ENCODE measurements around the gene NTRK2. TPM values are rescaled to one million over a fixed set of nuclear protein-coding genes. Genes with fewer than 3 reads are reported as not detected.

The NTRK2 gene
- total RNA-seq, 4 donors from 2014 or later = 9.5 to 19.5 (median 12.3) TPM

DNA sequence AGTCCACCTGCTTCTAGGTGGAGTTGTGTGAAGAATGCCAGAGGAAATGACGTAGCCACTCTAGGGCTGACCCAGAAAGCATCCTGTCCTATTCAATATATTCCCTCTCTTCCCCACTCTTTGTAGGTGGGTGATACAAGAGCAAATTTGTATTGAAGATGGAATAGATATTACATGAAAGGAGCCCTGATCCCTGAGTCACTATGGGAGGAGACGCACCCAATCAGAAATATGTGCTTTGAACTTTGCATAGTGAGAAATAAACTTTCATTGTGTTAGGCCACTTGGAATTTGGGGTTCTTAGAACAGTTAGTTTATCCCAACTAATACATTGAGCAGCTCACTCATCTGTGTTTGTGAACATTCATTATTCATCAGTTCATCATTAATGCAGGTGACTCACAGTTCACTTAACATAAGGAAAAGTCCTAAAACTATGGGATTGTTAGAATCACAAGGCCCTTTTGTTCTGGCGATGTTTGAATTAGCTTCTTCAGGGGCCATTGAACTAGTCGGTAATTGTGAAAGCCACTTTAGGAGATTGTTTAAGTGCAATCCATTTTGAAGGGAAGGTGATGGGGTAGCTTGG lies 26.9 kb upstream of the NTRK2 start:
- TF ChIP-seq EP300 (IDR thresholded peaks at IDR 0.05) (no peak), POLR2AphosphoS5 (IDR thresholded peaks at IDR 0.05) (no peak)
- Histone ChIP-seq H3K4me1 (no peaks in the 10 kb centered on the region), H3K9me3 (peaks cover 6% of the 10 kb centered on the region), H3K36me3 (no peaks in the 10 kb centered on the region), H3K27me3 (no peaks in the 10 kb centered on the region), H3K4me3 (no peak overlapping the region), H3K27ac (no peak overlapping the region)
- DNase-seq (ENCODE audit: low spot score in 2 of 2) = no peak
- 89% methylated on average over 4 of the region's 4 CpGs for WGBS

DNA sequence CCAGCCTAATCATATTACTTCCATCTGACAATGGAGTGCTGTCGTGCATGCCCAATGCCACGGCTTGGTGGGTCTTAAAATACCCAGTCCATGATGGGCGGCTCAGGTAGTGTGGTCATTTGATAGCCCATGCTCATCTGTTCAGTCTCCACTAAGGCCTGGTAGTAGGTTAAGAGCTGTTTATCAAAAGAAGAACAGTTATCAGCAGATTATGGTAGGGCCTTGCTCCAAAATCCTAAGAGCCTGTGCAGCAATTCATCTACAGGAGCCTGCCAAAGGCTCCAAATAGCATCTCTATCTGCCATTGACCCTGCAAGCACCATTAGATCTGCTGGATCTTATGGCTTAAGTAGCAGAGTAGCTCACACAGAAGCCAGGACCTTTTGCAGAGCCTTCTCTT lies 21.8 kb upstream of the NTRK2 start:
- Histone ChIP-seq H3K36me3 (no peaks in the 10 kb centered on the region), H3K27me3 (no peaks in the 10 kb centered on the region), H3K4me3 (no peak overlapping the region), H3K9me3 (no peaks in the 10 kb centered on the region), H3K27ac (no peak overlapping the region), H3K4me1 (peaks cover 4% of the 10 kb centered on the region)
- WGBS = 78% methylated on average over 3 of the region's 3 CpGs
- no peak for DNase-seq (ENCODE audit: low spot score in 2 of 2)
- no peak for TF ChIP-seq POLR2AphosphoS5 (IDR thresholded peaks at IDR 0.05)
- no peak for TF ChIP-seq EP300 (IDR thresholded peaks at IDR 0.05)
- TF ChIP-seq POLR2A (IDR thresholded peaks at IDR 0.05) = no peak
- TF ChIP-seq, protein P1, sequence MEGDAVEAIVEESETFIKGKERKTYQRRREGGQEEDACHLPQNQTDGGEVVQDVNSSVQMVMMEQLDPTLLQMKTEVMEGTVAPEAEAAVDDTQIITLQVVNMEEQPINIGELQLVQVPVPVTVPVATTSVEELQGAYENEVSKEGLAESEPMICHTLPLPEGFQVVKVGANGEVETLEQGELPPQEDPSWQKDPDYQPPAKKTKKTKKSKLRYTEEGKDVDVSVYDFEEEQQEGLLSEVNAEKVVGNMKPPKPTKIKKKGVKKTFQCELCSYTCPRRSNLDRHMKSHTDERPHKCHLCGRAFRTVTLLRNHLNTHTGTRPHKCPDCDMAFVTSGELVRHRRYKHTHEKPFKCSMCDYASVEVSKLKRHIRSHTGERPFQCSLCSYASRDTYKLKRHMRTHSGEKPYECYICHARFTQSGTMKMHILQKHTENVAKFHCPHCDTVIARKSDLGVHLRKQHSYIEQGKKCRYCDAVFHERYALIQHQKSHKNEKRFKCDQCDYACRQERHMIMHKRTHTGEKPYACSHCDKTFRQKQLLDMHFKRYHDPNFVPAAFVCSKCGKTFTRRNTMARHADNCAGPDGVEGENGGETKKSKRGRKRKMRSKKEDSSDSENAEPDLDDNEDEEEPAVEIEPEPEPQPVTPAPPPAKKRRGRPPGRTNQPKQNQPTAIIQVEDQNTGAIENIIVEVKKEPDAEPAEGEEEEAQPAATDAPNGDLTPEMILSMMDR (IDR thresholded peaks at IDR 0.05) = no peak

DNA sequence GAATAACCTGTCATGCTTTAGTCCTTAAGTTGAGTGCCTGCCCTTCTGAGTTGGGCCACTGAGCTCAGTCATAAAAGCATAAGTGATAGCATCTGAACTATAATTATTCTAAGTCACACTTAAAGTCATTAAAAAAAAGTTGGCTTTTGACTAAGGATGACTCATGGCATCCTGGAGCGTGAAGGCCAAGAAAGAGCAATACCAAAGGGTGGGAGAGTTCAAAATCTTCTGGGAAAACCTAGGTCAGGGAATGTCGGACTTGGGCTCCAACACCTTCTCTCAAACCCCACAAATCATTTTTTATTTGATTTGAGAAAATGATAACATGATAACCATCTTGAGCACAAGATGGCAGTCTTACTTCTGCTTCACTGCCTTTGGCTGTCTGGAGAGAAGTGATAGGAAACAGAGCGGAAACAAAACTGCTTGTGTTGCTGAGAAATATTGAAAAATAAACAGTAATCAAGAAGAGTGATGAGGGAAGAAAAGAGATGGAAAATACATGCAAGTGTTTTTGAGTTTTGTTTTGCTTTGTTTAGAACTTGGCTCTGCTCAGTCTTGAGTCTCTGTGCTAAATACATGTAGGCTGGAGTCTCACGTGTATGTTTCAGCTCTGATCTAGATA lies 16.9 kb upstream of the NTRK2 start:
- no peaks in the 10 kb centered on the region for H3K9me3 ChIP-seq
- no peak overlapping the region for H3K4me3 ChIP-seq
- DNase-seq (ENCODE audit: low spot score in 2 of 2) = no peak
- no peaks in the 10 kb centered on the region for H3K27me3 ChIP-seq
- H3K4me1 ChIP-seq = peaks cover 4% of the 10 kb centered on the region
- H3K27ac ChIP-seq = no peak overlapping the region
- TF ChIP-seq EP300 (IDR thresholded peaks at IDR 0.05) = no peak
- TF ChIP-seq POLR2AphosphoS5 (IDR thresholded peaks at IDR 0.05) = no peak
- TF ChIP-seq, protein P1 (IDR thresholded peaks at IDR 0.05) = no peak
- TF ChIP-seq POLR2A (IDR thresholded peaks at IDR 0.05) = no peak
- no peaks in the 10 kb centered on the region for H3K36me3 ChIP-seq
- 37% methylated on average over 4 of the region's 4 CpGs for WGBS

DNA sequence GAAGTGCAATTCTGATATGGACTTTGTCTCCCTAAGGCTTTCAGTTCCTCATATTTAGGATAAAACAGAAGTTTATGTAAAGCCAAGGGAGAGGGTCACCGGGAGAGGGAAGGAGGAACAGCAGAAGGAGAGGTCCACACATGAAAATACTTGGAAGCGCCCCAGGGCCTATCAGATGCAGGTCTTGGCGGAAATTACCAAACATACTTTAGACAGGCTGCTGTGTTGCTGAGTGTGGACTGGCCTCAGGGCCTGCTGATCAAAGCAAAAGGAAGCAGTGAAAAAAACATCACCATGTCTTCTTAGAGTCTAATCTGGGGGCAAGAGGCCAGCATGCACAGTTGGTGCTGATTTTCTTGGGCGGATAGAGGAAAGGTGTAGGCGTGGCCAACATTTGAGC lies 14.1 kb upstream of the NTRK2 start:
- DNase-seq (ENCODE audit: low spot score in 2 of 2) = no peak
- no peaks in the 10 kb centered on the region for H3K36me3 ChIP-seq
- no peak overlapping the region for H3K4me3 ChIP-seq
- peaks cover 4% of the 10 kb centered on the region for H3K4me1 ChIP-seq
- 84% methylated on average over 5 of the region's 5 CpGs for WGBS
- H3K27ac ChIP-seq = no peak overlapping the region
- no peaks in the 10 kb centered on the region for H3K9me3 ChIP-seq
- TF ChIP-seq, protein P1 (IDR thresholded peaks at IDR 0.05) = no peak
- TF ChIP-seq EP300 (IDR thresholded peaks at IDR 0.05) (no peak), POLR2A (IDR thresholded peaks at IDR 0.05) (no peak), POLR2AphosphoS5 (IDR thresholded peaks at IDR 0.05) (no peak)
- H3K27me3 ChIP-seq = no peaks in the 10 kb centered on the region

DNA sequence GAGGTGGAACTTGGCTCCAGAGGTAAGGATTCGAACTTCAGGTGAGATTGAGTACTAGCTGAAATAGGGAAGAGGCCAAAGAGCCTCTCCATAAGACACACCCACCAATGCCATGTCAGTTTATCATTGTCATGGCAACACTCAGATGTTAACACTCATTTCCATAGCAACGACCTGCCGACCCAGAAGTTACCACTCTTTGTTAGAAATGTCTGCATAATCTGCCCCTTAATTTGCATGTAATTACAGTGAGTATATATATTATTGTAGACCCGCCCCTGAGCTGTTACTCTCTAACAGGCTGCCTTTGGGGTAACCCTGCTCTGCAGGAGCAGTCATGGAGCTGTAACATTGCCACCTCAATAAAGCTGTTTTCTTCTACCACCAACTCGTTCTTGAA lies 10.2 kb upstream of the NTRK2 start:
- no peaks in the 10 kb centered on the region for H3K27me3 ChIP-seq
- no peaks in the 10 kb centered on the region for H3K4me1 ChIP-seq
- no peak overlapping the region for H3K27ac ChIP-seq
- no peaks in the 10 kb centered on the region for H3K9me3 ChIP-seq
- WGBS = 82% methylated on average over 5 of the region's 5 CpGs
- no peak for DNase-seq (ENCODE audit: low spot score in 2 of 2)
- no peaks in the 10 kb centered on the region for H3K36me3 ChIP-seq
- TF ChIP-seq, protein P1 (IDR thresholded peaks at IDR 0.05) = no peak
- TF ChIP-seq POLR2AphosphoS5 (IDR thresholded peaks at IDR 0.05) (no peak), EP300 (IDR thresholded peaks at IDR 0.05) (no peak), POLR2A (IDR thresholded peaks at IDR 0.05) (no peak)
- no peak overlapping the region for H3K4me3 ChIP-seq

Data from suprapubic skin (tissue), 4 donors.